Suppressor macrophage treated with lipopolysaccharide for 1 hour (primary cell): ENCODE data around the gene ZNF169.
"Not testable (repeated sequence)": the region's sequence is repeated elsewhere in the genome, so short reads cannot be mapped to it uniquely, and the experiment has no call there.

Source experiments
- DNase-seq, 3 donors: peaks; one replicate each; pipeline ENCODE4 v3.0.0-alpha.2; 2020 to 2022

The ZNF169 gene

DNA sequence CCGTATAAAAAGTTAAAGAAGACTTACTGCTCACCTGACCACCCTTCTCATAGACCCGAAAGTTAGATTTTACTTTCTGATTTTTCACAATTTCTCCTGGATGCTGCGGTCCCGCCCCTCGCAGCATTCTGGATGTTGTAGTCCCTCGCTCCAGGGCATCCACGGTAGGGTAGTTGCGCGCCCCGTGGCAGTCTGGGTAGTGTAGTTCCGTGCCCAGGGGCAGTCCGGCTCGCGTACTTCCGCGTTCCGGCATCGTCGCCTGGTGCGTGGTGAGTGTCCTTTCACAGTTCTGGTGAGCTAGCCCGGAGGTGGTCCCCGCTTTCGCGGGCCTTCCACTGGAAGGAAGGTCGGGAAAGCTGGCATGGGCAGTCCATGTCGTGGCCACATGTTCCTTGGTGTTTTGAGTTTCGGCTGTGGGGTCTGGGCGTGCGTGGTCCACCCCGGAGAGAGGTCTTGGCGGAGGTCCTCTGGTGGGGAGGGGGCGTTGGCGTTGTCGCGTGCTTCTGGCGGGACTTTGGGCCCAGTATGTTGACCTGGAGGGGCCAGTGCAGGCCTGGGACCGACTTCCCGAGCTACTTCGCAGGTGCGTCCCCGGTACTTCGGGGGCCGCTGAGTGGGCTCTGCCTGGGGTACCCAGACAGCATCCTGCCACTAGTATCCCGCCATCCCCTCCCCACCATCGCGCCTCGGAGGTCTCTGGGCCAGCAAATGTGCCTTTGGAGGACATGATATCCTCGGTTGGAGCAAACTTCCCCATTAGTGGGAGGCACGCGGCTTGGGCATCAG is at the start of gene ZNF169:
TSS of gene ZNF169 (plus strand) at position 222 of the 786 bp plus-strand sequence. CDS start 19,515 bp downstream, outside the sequence.
- DNase-seq: peak; percentile 92 to 94 (median 94)

GRCh38 chr9:94210616-94211603 is 48.2 kb upstream of the ZNF169 start:
- no peak for DNase-seq

- DNase-seq: no peak
Measured at GRCh38 chr9:94212091-94212490, 47.0 kb upstream of the ZNF169 start.

- no peak for DNase-seq
Measured at GRCh38 chr9:94212531-94212930, 46.6 kb upstream of the ZNF169 start.

- peak; percentile 88 to 93 (median 90) for DNase-seq
Measured at GRCh38 chr9:94213511-94214124, 45.5 kb upstream of the ZNF169 start.

DNA sequence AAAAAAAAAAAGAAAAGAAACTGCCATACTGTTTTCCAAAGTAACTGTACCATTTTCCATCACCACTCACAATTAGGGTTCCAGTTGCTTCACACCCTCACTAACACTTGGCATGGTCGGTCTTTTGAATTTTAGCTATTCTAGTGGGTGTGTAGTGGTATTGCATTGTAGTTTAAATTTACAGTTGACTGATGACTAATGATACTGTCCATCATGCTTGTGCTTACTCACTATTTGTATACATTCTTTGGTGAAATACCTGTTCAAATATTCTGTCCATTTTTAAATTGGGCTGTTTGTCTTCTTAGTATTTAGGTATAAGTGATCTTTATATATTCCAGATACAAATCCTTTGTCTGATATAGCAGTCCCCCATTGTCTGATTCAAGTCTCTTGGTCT is 36.2 kb upstream of the ZNF169 start:
- no peak for DNase-seq

DNA sequence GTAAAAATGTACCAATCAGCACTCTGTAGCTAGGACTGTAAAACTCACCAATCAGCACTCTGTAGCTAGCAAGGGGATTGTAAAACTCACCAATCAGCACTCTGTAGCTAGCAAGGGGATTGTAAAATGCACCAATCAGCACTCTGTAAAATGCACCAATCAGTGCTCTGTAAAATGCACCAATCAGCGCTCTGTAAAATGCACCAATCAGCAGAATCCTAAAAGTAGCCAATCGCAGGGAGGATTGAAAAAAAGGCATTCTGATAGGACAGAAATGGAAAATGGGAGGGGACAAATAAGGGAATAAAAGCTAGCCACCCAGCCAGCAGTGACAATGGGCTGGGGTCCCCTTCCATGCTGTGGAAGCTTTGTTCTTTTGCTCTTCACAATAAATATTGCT is 33.7 kb upstream of the ZNF169 start:
- DNase-seq: not testable (repeated sequence)

DNA sequence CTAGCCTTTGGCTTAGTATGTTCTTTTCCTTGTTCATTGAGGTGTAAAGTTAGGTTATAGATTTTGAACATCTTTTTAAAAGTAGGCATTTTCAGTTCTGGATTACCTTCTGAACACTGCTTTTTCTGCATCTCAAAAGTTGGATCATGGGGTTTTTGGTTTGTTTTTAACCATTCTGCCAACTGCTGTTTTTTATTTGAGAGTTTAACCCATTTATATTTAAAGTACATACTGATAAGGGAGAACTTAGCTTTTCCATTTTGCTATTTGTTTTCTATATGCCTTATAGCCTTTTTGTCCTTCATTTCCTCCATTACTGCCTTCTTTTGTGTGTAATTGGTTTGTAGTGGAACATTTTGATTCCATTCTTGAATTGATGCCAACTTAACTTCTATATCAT is 30.5 kb upstream of the ZNF169 start:
- DNase-seq: no peak

GRCh38 chr9:94232428-94232827 is 26.7 kb upstream of the ZNF169 start:
- DNase-seq: no peak

DNA sequence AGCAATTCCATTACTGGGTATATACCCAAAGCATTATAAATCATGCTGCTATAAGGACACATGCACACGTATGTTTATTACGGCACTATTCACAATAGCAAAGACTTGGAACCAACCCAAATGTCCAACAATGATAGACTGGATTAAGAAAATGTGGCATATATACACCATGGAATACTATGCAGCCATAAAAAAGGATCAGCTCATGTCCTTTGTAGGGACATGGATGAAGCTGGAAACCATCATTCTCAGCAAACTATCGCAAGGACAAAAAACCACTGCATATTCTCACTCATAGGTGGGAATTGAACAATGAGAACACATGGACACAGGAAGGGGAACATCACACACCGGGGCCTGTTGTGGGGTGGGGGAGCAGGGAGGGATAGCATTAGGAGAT is 18.0 kb upstream of the ZNF169 start:
- not testable (repeated sequence) for DNase-seq

GRCh38 chr9:94245651-94246050 is 13.4 kb upstream of the ZNF169 start:
- no peak for DNase-seq

GRCh38 chr9:94250456-94250855 is 8.6 kb upstream of the ZNF169 start:
- DNase-seq: no peak

DNA sequence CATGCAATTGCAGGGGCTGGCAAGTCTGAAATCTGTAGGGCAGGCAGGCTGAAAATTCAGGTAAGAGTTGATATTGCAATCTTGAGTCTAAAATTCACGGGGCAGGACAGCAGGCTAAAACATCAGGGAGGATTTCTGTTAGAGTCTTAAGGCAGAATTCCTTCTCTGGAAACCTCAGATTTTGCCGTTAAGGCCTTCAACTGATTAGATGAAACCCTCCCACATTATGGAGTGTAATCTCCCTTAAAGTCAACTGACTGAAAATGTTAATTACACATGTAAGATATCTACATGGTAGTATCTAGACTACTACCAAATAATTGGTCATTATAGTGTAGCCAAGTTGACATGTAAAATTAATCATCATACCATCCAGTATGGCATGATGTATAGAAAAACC is 3.1 kb upstream of the ZNF169 start:
- DNase-seq: no peak

DNA sequence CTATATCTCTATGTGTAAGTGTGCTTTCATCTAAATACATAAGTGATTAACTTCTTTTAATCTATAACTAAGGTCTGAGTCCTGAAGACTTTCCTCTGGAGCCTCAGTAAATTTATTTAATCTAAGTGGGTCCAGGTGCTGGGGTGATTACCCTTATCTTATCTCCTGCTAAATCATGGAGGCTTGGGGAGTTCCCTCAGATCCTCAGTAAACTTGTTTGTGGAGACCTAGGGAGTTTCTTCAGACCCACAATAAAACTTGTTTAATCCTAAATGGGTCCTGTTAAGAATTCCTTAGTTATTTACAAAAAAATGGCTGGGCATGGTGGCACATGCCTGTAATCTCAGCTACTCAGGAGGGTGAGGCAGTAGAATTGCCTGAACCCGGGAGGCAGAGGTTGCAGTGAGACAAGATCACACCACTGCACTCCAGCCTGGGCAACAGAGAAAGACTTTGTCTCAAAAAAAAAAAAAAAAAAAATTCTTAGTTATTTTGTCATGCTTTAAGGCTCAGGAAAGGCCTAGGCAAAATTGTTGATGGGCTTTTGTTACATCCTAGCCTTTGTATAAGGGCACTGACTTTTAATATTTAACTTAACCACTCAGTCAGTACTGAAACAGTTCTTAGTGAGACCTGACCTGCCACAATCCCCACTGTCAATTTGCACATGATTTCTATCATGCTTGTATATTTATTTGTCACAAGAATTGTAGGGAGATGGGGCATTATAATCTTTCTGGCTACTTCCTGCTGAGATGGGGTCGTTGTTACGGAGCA is 6.7 kb downstream of the ZNF169 start:
- DNase-seq: not testable (repeated sequence)

DNA sequence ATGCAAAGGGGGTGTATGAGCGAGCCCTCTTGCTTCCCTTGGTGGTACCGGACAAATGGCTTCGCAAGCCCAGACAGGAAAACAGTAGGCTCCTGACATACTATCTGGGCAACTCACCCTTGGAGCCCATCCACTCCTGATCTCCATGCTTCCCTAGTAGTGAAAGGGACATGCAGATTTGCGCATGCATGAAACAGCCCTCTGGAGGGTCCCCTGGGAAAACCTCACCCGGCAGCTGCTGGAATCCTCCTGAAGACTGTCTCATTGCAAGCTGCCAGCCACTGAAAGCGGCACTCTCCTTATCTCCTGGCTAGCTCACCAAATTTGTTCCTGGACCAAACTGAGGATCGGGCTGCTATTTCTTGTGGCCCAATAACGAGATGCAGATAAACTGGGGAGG is 10.2 kb downstream of the ZNF169 start:
- no peak for DNase-seq

GRCh38 chr9:94270009-94270408 is 10.9 kb downstream of the ZNF169 start:
- DNase-seq: no peak

DNA sequence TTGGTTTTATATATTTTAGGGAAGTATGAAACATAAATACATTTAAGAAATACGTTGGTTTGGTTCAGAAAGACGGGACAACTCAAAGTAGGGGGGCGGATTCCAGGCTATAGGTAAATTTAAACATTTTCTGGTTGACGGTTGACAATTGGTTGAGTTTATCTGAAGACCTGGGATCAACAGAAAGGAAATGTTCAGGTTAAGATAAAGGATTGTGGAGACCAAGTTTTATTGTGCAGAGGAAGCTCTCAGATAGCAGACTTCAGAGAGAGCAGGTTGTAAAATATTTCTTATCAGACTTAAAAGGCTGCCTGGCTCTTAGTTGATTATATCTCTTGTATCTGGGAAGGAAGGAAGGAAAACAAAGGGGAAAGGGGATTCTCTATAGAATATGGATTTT is 17.9 kb downstream of the ZNF169 start:
- DNase-seq: not testable (repeated sequence)

GRCh38 chr9:94277885-94278536 is 18.9 kb downstream of the ZNF169 start:
- DNase-seq: no peak

GRCh38 chr9:94280409-94280989 is 21.4 kb downstream of the ZNF169 start:
- DNase-seq: no peak

GRCh38 chr9:94281101-94281500 is 22.0 kb downstream of the ZNF169 start:
- no peak for DNase-seq

DNA sequence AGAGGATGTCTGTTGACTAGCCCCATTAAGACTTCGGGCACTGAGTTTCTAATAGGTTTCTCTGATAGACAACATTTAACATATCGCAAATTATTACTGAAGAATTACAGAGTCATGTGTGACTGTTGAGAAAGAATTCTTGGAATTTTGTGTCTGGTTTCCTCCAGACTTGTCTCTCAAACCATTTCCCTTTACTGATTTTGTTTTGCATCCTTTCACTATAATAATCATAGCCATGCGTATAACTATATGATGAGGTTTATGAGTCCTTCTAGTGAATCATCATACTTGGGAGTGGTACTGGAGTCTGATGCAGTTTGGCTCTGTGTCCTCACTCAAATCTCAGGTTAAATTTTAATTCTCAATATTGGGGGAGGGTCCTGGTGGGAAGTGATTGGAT is 27.0 kb downstream of the ZNF169 start:
- DNase-seq: no peak
